HL-60 (cell line): ENCODE measurements around the gene SETBP1.

ENCODE experiments used
- DNase-seq, 2 experiments: peaks; one replicate each; pipeline ENCODE4 v3.0.0-alpha.2; 2010 to 2020; ENCODE audit warnings: low read depth in 1 of 2, low spot score in 1 of 2
- H3K27ac ChIP-seq: fragments of 250-450 bp; sonication (Bioruptor Pico); replicated peaks from 2 replicates; pipeline ENCODE4 v1.5.1; 2020; ENCODE audit warnings: mild to moderate bottlenecking, moderate library complexity
- H3K27me3 ChIP-seq: fragments of 250-450 bp; sonication (Bioruptor Pico); 2 replicates; pipeline ENCODE4 v1.5.1; 2021; ENCODE audit warnings: mild to moderate bottlenecking, moderate library complexity; ENCODE audit not compliant: insufficient read depth, poor library complexity, severe bottlenecking
- H3K4me3 ChIP-seq: replicated peaks from 2 replicates; pipeline ENCODE4 v1.5.1; 2011; ENCODE audit warnings: mild to moderate bottlenecking, control low read depth, low read length; ENCODE audit not compliant: insufficient read depth
- GABPA ChIP-seq: IDR thresholded peaks from 2 replicates; pipeline ENCODE4 v1.6.1; 2012; ENCODE audit warnings: low read depth
- POLR2AphosphoS5 ChIP-seq: IDR thresholded peaks from 2 replicates; pipeline ENCODE4 v1.6.1; 2012; ENCODE audit warnings: low read depth
- SPI1 ChIP-seq: IDR thresholded peaks from 2 replicates; pipeline ENCODE4 v1.6.1; 2012; ENCODE audit warnings: low read depth, mild to moderate bottlenecking, borderline replicate concordance
- TF ChIP-seq, protein P1 (sequence below): IDR thresholded peaks from 2 replicates; pipeline ENCODE4 v1.6.1; 2012; ENCODE audit warnings: low read depth; ENCODE audit not compliant: insufficient replicate concordance
- TF ChIP-seq, protein P2 (sequence below): IDR thresholded peaks from one replicate; pipeline ENCODE4 v1.5.1; 2011; ENCODE audit warnings: low read length, control low read depth, inconsistent platforms; ENCODE audit not compliant: insufficient read depth

Gene SETBP1

DNA sequence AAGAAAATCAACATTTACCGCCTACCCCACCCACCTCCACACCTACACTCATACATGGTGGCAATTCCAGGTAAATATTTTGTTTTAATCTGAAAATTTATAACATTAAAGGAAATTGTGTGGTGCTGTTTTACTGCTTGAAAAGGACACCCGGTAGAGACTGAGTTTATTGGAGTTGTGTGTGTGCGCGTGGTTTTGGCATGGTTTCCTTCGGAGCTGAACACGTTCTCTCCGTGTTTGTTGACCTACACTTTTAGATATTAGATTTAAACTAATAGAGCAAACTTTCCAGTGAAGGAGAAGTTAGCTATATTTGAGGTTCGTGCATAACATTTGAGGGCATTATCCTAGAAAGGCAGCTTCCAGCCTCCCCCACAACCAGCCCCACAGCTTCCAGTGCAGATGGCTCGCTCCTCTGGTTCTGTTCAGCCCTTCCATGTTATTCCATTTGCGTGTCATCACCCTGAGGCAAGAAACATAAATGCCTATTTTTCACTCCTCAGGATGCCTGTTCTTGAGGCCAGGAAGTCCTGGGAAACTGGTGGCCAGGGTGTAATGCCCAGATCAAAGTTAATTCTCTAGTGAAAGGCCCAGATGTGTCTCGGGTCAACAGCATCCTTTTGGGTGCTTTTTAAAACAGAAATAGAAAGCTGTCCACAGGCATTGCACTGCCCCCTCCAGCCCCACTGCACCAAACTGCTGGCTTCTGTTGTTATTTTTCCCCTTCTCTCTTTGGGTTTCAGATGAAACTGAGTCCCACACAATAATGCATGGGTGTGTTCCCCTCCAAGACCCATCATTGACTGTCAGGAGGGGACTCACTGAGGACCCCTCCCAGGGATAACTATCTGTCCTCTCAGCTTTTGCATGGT, 190.2 kb downstream of the SETBP1 start:
- no peak for DNase-seq
- Histone ChIP-seq H3K4me3 (no peak overlapping the region), H3K27me3 (peaks cover 12% of the 10 kb centered on the region), H3K27ac (no peak overlapping the region)
- TF ChIP-seq POLR2AphosphoS5 (no peak), SPI1 (no peak), GABPA (no peak)
- TF ChIP-seq, protein P1, sequence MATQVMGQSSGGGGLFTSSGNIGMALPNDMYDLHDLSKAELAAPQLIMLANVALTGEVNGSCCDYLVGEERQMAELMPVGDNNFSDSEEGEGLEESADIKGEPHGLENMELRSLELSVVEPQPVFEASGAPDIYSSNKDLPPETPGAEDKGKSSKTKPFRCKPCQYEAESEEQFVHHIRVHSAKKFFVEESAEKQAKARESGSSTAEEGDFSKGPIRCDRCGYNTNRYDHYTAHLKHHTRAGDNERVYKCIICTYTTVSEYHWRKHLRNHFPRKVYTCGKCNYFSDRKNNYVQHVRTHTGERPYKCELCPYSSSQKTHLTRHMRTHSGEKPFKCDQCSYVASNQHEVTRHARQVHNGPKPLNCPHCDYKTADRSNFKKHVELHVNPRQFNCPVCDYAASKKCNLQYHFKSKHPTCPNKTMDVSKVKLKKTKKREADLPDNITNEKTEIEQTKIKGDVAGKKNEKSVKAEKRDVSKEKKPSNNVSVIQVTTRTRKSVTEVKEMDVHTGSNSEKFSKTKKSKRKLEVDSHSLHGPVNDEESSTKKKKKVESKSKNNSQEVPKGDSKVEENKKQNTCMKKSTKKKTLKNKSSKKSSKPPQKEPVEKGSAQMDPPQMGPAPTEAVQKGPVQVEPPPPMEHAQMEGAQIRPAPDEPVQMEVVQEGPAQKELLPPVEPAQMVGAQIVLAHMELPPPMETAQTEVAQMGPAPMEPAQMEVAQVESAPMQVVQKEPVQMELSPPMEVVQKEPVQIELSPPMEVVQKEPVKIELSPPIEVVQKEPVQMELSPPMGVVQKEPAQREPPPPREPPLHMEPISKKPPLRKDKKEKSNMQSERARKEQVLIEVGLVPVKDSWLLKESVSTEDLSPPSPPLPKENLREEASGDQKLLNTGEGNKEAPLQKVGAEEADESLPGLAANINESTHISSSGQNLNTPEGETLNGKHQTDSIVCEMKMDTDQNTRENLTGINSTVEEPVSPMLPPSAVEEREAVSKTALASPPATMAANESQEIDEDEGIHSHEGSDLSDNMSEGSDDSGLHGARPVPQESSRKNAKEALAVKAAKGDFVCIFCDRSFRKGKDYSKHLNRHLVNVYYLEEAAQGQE, result no peak
- TF ChIP-seq, protein P2, sequence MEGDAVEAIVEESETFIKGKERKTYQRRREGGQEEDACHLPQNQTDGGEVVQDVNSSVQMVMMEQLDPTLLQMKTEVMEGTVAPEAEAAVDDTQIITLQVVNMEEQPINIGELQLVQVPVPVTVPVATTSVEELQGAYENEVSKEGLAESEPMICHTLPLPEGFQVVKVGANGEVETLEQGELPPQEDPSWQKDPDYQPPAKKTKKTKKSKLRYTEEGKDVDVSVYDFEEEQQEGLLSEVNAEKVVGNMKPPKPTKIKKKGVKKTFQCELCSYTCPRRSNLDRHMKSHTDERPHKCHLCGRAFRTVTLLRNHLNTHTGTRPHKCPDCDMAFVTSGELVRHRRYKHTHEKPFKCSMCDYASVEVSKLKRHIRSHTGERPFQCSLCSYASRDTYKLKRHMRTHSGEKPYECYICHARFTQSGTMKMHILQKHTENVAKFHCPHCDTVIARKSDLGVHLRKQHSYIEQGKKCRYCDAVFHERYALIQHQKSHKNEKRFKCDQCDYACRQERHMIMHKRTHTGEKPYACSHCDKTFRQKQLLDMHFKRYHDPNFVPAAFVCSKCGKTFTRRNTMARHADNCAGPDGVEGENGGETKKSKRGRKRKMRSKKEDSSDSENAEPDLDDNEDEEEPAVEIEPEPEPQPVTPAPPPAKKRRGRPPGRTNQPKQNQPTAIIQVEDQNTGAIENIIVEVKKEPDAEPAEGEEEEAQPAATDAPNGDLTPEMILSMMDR, result no peak

DNA sequence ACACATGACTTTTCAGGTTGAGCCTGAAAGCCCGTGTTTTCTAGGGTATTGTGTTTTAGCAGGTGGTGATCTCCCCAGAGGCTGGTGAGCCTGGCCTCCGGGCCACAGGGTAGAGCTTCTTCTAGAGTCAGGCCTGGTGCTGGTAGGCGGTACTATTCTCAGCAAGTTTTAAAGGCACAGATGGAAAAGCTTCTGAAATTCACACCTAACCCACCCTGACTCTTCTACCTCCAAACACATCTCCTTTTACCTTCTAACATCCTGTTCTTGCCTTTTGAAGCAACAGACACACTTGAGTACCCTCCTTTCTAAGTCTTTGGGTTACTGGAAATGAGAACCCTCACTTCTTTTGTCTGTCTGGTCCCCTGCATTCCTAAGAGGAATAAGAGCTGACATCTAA, 191.1 kb downstream of the SETBP1 start:
- no peak for DNase-seq
- Histone ChIP-seq H3K4me3 (no peak overlapping the region), H3K27me3 (peaks cover 13% of the 10 kb centered on the region), H3K27ac (no peak overlapping the region)
- no peak for TF ChIP-seq GABPA
- TF ChIP-seq, protein P1, result no peak
- TF ChIP-seq POLR2AphosphoS5, result no peak
- no peak for TF ChIP-seq SPI1
- TF ChIP-seq, protein P2, result no peak

DNA sequence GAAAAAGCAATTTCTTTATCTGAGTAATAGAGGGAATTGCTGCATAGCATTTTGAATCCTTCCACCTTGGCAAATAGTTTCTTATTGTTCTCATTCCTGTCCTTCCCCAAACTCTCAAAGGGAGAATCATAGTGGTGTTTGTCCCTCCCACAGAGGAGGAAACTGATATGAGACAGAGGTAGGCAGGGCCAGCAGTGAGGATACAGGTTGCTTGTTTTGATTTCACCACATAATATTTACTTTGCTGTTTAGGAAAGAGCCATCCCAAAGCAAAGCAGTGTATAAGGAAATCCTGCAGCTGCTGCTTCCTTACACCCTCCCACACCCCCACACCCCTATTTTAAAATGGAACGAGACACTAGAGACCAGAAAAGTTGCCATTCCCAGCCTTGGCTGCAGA, 195.3 kb downstream of the SETBP1 start:
- Histone ChIP-seq H3K27me3 (peaks cover 11% of the 10 kb centered on the region), H3K4me3 (no peak overlapping the region), H3K27ac (no peak overlapping the region)
- no peak for TF ChIP-seq SPI1
- DNase-seq, result no peak

DNA sequence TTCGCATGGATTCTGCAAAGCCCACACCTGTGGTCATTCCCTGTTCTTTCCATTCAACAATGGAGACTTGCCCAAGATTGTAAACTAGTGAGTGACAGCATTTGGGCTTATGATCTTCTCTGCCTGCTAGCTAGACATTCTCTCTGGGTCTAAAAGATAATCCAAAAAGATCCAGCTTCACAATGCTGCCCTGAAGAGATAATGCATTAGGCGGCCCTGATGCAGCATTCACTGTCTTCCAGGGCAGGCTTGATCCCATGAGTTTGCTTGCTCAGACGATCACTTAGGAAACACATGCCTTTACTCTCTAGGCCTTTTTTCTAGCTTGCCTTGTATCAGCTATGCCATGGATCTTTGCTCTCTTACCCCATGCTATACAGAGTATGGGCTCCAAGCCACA, 196.1 kb downstream of the SETBP1 start:
- TF ChIP-seq POLR2AphosphoS5, result no peak
- TF ChIP-seq SPI1, result no peak
- TF ChIP-seq, protein P1, result no peak
- TF ChIP-seq, protein P2, result no peak
- TF ChIP-seq GABPA, result no peak
- no peak for DNase-seq
- peaks cover 8% of the 10 kb centered on the region for H3K27me3 ChIP-seq
- no peak overlapping the region for H3K4me3 ChIP-seq
- no peak overlapping the region for H3K27ac ChIP-seq
